Measurements from ENCODE around the gene SAFB2.
A peak's percentile ranks its signal among the peaks of the same experiment; 100 is the strongest.

Gene SAFB2

DNA sequence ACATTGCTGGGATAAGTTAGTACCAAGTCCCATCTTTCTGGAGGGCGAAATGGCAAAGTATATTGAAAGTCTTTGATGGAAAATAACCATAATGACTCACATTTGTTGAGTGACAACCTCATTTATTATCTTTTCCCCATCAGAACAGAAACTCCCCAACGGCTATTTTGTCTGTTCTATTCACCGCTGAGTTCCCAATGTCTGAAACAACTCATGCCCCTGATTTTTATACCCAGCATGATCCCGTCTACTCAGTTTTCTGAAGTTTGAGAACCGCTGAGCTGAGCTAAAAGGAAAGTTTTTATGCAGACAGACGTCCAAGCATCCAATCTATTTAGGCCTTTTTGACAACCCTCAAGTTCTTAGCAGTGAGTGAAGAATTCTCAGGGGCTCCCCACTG, 47.0 kb downstream of the SAFB2 start:
- TF ChIP-seq, protein P1, sequence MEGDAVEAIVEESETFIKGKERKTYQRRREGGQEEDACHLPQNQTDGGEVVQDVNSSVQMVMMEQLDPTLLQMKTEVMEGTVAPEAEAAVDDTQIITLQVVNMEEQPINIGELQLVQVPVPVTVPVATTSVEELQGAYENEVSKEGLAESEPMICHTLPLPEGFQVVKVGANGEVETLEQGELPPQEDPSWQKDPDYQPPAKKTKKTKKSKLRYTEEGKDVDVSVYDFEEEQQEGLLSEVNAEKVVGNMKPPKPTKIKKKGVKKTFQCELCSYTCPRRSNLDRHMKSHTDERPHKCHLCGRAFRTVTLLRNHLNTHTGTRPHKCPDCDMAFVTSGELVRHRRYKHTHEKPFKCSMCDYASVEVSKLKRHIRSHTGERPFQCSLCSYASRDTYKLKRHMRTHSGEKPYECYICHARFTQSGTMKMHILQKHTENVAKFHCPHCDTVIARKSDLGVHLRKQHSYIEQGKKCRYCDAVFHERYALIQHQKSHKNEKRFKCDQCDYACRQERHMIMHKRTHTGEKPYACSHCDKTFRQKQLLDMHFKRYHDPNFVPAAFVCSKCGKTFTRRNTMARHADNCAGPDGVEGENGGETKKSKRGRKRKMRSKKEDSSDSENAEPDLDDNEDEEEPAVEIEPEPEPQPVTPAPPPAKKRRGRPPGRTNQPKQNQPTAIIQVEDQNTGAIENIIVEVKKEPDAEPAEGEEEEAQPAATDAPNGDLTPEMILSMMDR (conservative IDR thresholded peaks at IDR 0.05; ENCODE audit: low read depth, low read length): no peak
- DNase-seq (ENCODE audit: low read depth): no peak
- H3K4me3 ChIP-seq (ENCODE audit: low read length): no peak overlapping the region

DNA sequence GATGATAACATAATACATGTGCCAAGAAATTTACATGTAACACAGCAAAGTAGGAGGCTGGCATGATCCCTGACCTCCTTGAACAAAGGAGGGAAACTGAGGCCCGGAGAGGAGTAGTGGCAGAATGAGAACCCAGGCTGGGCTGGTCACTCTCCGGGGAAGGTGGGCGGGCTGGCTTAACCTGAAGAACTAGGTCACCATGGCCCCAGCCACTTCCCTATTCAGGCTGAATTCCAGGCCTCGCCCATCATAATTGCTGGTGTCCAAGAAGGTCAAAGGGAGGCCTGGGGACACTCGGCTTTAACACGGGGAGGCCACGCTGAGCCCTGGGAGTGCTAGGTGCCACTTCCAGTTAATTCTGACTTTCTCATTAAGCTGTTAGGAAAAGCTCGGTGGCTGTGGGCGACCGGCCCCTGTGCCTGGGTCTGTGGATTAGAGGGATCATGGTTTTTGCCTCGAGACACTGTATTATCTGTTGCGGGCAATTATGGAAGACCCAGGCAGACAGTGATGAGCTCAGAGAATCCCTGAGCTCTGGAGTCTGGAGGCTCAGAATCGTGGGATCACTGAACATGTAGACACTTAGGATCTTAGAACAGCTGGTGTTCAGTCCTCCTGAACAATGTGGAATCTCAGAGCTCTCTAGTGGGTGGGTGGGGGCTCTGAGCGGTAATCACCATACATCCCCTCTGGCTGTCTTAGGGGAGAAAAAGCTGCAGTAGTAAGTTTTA, 49.9 kb downstream of the SAFB2 start:
- H3K4me3 ChIP-seq (ENCODE audit: low read length): no peak overlapping the region
- TF ChIP-seq, protein P1 (conservative IDR thresholded peaks at IDR 0.05; ENCODE audit: low read depth, low read length): no peak

DNA sequence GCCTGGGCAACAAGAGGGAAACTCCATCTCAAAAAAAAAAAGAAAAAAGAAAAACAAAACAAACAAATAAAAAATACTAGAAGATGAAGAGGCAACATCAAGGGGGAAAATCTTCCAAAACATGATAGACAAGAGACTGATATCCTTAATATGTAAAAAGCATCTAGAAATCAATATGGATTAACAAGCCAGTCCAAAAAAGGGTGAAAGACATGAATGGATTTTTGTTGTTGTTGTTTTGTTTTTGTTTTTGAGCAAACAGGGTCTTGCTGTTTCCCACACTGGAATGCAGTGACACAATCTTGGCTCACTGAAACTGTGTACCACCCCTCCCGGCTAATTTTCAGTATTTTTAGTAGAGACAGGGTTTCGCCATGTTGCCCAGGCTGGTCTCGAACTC, 50.8 kb downstream of the SAFB2 start:
- no peak overlapping the region for H3K4me3 ChIP-seq (ENCODE audit: low read length)
- TF ChIP-seq, protein P1 (conservative IDR thresholded peaks at IDR 0.05; ENCODE audit: low read depth, low read length): no peak
- no peak for DNase-seq (ENCODE audit: low read depth)

More for the DNA sequence above, 49.9 kb downstream of the SAFB2 start:
- no peak for DNase-seq (ENCODE audit: low read depth)

DNA sequence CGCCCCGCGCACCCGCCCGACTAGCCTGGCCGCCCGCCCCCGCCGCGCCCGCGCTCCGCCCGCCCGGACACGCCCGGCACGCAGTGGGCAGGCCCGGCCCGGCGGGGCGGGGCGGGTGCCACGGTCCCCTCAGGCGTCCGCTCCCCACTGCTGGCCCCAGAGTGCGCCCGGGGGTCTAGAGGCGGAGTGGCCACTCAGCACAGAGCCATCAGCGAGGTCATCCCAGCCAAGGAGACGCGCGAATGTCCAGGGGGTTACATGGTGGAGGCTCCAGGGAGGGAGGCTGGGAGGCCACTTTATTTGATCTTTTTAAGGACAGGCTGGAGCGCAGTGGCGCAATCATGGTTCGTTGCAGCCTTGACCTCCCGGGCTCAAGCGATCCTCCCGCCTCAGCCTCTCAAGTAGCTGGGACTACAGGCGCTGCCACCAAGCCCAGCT, 54.6 kb downstream of the SAFB2 start:
- DNase-seq (ENCODE audit: low read depth): no peak
- H3K4me3 ChIP-seq (ENCODE audit: low read length): no peak overlapping the region
- TF ChIP-seq, protein P1 (conservative IDR thresholded peaks at IDR 0.05; ENCODE audit: low read depth, low read length): no peak

DNA sequence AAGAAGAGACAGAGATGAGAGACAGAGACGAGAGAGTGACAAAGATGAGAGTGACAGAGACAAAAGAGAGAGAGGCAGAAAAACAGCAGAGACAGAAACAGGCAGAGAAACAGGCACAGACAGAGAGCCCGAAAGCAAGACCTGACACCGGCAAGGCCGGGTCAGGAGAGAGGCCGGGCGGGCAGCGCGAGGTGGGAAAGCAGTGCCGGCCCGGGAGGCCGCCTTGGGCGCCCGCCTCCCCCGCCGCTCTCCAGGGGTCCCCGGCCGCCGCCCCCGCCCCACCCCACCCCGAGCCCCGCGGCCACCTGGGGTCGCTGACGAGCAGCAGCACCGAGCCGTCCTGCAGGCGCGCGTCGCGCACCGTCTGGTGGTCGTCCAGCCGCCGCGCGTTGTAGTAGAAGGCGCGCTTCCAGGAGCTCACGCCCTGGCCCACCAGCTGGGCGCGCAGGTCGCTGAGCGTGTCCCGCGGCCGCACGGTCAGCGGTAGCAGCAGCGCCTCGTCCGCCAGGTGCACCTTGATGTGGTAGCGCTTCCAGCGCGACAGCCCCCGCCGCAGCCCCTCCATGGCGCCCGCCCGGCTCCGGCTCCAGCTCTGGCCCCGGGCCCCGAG, 55.1 kb downstream of the SAFB2 start, which contains the start of gene TINCR:
Gene TINCR (minus strand): TSS at position 594 of the 610 bp plus-strand sequence.
- DNase-seq (ENCODE audit: low read depth): no peak
- no peak within 1 kb of the TSS for H3K4me3 ChIP-seq (ENCODE audit: low read length)
- TF ChIP-seq, protein P1 (conservative IDR thresholded peaks at IDR 0.05; ENCODE audit: low read depth, low read length): peak; percentile 15

DNA sequence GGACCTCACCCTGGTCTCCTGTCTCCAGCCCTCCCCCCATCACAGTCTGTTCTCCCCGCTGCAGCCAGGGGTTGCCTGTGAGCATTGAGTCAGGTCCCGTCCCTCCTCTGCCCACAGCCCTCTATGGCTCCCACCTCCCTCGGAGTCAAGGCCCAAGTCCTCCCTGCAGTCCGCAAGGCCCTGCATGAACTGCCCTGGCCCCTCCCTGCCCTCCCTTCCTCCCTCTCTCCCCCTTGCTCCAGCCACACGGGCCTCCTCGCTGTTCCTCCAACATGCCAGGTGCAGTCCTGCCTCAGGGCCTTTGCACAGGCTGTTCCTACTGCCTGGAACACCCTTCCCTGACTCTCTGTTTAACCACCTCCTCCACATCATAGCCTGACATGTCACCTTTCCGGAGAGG, 57.6 kb downstream of the SAFB2 start:
- TF ChIP-seq, protein P1 (conservative IDR thresholded peaks at IDR 0.05; ENCODE audit: low read depth, low read length): no peak
- no peak overlapping the region for H3K4me3 ChIP-seq (ENCODE audit: low read length)
- no peak for DNase-seq (ENCODE audit: low read depth)

All from retinal pigment epithelial cell (primary cell).